Uterus (tissue), 2 donors: ENCODE measurements around the gene REL.

Experiments
- CTCF ChIP-seq, 4 experiments: fragments of 200-600 bp in 2 of 4; fragments of 450-650 bp in 2 of 4; sonication (generic) in 2 of 4; IDR thresholded peaks; one replicate each; pipeline ENCODE4 v1.5.1; 2016 to 2019; ENCODE audit warnings: antibody characterized with exemption in 4 of 4, mild to moderate bottlenecking in 2 of 4, moderate library complexity in 1 of 4
- POLR2A ChIP-seq, 2 donors: fragments of 450-650 bp; IDR thresholded peaks; one replicate each; pipeline ENCODE4 v1.6.1; 2016; ENCODE audit warnings: antibody characterized with exemption in 2 of 2, mild to moderate bottlenecking in 1 of 2, moderate library complexity in 1 of 2

DNA sequence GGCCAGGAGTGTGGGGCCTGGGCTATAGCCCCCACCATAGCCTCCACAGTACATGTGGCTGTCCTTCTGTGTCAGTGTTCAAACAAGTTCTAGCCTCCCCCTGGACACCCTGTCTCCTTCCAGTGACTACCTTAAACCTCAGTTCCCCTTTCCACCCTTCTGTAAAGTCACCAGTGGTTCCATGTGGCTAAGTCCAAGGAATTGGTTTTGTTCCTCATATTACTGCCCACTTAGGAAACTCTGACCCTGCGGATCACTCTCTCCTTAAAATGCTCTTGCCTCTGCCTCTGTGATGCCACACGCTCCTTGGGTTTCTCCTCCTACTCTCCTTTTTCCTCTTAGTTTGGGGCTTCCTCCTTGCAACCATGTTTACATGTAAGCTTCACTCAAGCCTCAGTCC lies 27.8 kb upstream of the REL start:
- TF ChIP-seq CTCF (IDR thresholded peaks at IDR 0.05) (no peak), POLR2A (IDR thresholded peaks at IDR 0.05) (no peak)
